ENCODE measurements around the gene DLX6.

Gene DLX6

GRCh38 chr7:97011536-97012364, 6.4 kb downstream of the DLX6 start:
- DNase-seq = peak; percentile 92

DNA sequence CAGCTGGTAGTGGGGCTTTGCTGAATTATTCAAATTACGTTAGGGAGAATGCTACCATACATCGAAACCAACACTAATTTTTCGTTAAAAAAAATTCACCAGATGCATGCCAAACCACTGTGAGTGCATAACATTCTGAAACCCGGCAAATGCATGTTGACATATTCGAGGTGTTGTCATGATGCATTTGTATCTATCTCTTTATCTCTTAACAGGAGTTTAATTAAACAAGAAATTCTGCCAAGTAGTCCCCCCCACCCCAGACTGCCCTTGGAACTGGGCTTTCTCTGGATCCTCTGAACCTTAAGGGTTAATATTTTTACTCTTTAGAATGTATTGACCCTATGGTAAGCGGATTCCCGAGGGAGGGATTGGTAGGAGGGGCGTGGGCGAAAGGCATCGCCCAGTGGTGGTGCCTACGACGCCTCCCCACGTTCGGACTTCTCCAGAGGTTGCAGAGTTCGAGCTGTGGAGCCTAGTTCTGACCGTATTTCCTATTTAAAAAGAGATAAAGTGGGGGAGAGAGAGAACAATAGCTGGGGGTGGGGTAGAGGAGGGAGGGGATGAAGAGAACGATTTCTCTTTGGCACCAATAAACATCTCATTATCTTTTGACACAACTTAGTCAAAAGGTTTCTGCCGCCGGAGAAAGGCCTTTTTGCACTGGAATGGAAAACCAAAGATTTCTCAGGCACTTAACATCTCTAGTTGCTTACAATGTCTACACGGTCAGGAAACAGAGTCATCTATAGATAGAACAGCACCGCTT, 7.2 kb downstream of the DLX6 start:
- DNase-seq = peak; percentile 86

- no peak for DNase-seq
Observed at GRCh38 chr7:97013134-97013844, 7.9 kb downstream of the DLX6 start.

- no peak for DNase-seq
Observed at GRCh38 chr7:97013845-97014134, 8.4 kb downstream of the DLX6 start.

DNA sequence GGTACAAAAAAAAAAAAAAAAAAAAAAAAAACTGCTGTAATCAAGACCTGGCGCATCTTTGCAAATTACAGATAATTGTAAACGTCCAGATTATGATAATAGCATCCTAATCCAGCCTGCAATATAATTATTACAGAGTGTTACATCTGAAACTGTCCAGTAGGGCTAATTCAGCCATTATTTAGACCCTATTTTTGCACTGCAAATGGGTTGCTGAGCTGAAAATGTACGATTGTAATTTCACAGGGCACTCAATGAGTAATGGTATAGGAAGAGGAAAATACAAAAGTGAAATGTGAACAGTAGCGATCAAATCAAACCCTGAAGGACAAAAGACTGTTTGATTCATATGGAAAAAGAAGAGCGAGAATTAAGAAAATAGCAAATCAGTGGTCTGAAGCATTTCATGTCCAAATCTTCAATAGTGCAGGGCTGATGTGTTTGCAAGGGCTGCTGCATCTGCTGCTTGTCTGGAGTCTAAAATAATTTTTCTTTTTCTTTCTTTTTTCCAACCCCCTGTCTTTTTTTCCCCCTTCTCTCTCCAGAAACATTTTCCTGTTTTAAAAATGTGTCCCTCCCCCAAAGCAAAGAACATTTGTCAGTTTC, 8.9 kb downstream of the DLX6 start:
- DNase-seq = no peak

DNA sequence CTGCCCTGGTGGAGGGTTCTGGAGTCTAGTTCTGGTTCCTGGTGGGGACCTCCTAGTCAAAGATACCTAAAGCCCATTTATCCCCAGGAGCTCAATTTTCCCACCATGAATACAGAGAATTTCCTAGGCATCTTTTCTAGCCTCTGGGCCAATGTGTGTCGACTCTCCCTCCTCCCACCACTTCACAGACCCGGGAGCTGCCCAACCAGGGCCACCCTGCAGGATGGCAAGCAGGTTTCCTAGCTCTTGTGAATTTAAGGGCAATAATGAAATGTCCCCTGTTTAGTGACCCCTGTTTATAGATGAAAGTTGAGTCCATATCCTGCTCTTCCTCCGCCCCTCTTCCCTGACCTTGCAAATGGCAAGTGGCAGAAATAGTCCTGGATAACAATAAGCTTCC, 9.9 kb downstream of the DLX6 start:
- no peak for DNase-seq

DNA sequence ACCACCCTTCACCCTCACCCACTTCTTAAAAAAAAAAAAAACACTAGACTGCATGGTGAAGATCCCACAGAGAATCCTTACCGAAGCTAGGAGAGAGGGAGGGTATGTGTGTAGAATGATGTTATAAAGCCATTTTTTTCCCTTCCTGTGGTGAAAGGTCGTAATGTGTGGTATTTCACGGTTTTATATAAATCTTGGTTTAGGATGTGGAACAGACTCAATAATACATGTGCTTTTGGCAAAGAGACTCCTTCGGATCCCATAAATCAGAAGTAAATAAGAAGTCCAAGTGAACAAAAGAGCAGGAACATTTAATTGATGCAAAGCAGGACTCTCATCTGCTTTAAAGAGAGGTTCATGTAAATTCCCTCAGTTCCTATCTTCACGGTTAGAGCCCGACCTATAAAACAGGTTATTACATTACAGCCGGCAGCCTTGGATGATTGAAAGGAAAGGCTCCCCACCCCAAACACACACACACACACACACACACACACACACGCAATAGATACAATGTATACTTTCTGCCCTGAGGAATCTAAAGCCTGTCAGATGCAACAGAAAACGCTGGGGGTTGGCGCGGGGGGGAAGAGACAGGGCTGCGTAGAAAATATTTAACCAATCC, 10.5 kb downstream of the DLX6 start:
- no peak for DNase-seq

DNA sequence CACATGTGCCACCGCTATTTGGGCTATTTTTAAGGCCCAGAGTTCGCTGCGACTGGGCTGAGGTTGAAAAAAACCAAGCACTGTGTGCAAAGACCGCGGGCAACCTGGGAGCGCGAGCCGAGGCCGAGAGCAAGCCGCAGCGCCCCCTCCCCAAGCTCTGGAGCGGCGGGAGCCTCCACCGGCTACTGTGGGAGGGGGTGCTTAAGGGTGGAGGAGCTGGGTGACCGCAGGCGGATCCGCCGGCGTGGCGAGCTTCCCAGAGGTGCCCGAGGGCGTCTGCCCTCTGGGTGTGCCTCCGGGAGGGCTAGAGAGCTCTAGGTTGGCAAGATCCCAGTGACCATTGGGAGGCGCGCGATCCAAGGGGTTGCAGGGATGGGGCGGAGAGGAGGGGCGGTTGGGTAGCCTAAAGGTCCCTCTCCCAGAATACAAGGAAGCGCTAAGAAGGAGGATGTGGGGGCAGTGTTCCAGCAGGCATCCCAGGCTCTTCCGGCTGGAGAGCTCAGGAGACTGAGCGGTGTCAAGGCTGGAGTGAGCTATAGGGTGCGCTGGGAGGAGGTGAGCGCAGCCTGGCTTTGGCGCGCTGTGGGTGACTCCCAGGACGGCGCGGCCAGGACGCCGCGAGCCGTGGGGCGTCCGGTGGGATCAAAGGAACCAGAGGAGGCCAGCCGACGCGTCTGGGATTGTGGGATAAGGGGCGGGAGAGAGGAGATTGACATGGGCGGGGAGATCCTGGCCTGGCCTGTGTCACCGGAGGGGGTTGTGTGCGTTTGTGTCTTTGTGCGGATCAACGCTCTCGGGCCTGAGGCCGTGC, 11.2 kb downstream of the DLX6 start:
- no peak for DNase-seq

GRCh38 chr7:97017192-97018125, 12.1 kb downstream of the DLX6 start:
- no peak for DNase-seq

- no peak for DNase-seq
Observed at GRCh38 chr7:97018126-97018601, 12.8 kb downstream of the DLX6 start.

DNA sequence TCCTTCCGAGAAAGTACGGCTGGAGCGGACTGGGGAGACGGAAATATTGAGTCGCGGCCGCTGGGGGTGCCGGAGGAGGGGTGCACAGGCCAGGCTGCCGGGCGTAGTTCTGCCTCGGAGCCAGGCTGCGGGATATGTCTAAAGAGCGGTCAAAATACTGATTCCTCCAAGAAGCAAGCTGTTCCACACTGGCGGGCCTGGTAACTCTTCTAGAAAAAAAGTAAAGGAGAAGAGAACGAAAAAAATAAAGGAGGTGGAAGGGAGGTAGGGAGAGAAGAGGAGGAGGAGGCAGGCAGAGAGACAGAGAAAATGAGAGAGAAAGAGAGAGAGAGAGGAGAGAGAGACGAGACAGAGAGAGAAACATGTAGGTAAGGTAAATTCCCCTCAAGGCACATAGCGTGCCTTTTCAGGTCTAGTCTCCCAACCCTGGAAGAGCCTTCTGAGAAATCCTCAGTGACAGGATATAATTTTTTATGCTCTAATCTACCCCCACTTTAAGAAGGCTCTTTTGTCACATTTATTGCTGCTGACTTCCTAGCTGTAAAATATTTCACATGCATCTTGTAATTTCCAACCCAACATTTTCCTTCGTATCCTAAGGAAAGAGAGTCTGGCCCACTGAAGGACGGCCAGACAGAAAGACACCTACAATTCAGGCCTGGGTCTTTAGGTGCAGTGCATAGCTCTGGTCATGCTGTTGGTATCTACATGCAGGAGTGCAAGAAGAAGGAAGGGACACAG, 13.6 kb downstream of the DLX6 start:
- DNase-seq = no peak

DNA sequence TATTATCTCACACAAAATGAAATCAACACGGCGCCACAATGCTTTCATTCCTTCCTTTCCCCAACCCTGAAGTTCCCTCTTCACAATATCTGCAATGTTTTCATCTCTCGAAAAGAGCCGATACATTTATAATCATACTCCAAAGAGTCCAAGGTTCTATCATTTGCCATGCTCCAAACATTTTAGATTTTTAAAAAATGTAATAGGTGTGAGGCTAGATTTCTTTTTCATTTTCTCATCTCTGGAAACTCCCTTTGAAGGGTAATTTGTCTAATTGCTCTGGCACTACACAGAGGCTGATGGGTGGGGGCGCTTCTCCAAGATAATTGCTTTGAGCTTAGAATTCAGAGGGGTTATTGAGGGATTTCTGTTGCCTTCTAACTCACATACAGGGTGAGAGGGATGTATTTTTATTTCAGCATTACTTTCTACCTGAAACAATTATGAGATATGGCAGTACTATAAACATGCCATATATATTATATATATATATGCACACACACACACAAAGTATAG, 14.4 kb downstream of the DLX6 start:
- peak; percentile 87 for DNase-seq

- DNase-seq = no peak
Observed at GRCh38 chr7:97020601-97020995, 15.2 kb downstream of the DLX6 start.

- DNase-seq = no peak
Observed at GRCh38 chr7:97020996-97021746, 15.8 kb downstream of the DLX6 start.

DNA sequence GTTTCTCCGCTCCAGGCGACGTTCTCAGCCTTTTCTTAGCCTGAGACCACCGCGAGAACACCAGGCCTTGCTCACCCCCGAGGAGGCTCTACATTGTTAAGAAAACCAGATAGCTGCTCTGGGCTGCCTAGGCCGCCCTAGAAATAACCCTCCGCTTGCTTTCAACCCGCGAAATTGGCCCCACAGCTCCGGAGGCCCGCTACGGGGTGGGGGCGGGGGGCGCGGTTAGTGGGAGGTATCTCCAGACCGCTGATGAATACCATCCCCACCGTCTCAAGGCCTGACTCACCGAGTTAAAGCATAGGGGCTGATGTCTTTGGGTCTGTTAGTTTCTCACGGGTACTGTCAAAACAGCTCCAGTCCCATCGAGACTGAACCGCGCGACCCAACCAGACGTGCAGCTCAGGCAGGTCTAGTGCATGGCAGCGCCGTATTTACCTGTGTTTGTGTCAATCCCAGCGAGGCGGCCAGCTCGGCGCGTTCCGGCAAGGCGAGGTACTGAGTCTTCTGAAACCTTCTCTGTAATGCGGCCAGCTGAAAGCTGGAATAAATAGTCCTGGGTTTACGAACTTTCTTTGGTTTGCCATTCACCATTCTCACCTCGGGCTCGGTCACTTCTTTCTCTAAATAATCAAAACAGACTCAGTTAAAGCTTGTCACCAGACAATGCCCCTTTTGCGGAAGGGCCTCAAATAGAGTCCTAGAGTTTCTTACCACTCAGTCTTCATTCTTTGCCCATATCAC, 16.6 kb downstream of the DLX6 start:
- no peak for DNase-seq

DNA sequence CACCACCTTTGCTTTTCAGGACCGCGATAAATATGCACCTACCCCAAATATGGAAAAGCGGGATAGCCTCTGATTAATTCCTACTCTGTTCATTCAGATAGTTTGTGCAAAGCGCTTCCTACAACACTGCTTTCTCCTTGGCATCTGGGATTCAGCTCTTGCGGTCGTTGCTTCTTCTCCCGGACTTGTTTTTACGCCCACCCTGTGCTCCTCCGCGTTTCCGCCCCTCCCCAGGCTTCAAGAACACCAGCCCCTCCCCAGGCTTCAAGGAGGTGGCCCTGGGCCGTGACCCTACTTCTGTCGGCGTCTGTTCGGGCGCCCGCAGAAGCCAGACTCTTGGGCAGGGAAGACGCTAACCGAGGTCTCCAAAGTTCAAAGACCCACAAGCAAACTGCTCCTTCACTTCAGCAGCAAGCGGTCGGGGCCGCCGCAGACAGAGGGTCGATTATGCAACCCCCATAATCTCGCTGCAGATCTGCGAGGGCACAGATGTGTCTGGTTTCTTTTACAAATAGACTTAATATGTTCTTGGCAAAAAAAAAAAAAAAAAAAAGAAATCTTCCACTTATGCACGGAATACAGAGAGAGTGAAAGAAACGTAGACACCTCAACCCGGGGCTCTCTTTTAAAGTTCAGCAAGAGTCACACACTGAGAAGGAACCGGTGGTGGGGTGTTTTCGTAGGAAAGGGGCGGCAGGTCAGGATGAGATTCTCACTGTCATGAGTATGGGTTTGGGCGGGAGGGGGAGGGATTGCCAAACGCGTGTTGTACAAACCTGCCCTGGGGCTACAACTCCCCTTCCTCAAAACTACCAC, 17.3 kb downstream of the DLX6 start:
- DNase-seq = no peak

Measured in NCI-H1436 (cell line).